Testis (tissue), 3 donors: ENCODE measurements around the gene TCF12. TPM values are rescaled to one million over a fixed set of nuclear protein-coding genes. Genes with fewer than 3 reads are reported as not detected.

Experiments
- DNase-seq: peaks from one replicate; pipeline ENCODE4 v3.0.0-alpha.2; 2019
- H3K27ac ChIP-seq, 2 donors: fragments of 200-600 bp; sonication (generic); one replicate each; pipeline ENCODE4 v1.5.1; 2019
- H3K27me3 ChIP-seq: fragments of 200-600 bp; sonication (generic); one replicate; pipeline ENCODE4 v1.5.1; 2019
- H3K36me3 ChIP-seq: fragments of 200-600 bp; sonication (generic); one replicate; pipeline ENCODE4 v1.5.1; 2017; ENCODE audit warnings: low read depth; ENCODE audit errors: missing control alignments
- H3K4me1 ChIP-seq: fragments of 200-600 bp; sonication (generic); one replicate; pipeline ENCODE4 v1.5.1; 2019
- H3K4me3 ChIP-seq, 2 donors: fragments of 200-600 bp; sonication (generic); one replicate each; pipeline ENCODE4 v1.5.1; 2017 to 2019
- H3K9me3 ChIP-seq: fragments of 200-600 bp; sonication (generic); one replicate; pipeline ENCODE4 v1.5.1; 2017
- CTCF ChIP-seq, 3 experiments: fragments of 450-650 bp in 2 of 3; fragments of 200-600 bp in 1 of 3; sonication (generic) in 1 of 3; IDR thresholded peaks; one replicate each; pipeline ENCODE4 v1.5.1; 2016 to 2019; ENCODE audit warnings: antibody characterized with exemption in 3 of 3, mild to moderate bottlenecking in 2 of 3, moderate library complexity in 1 of 3
- POLR2A ChIP-seq: fragments of 450-650 bp; IDR thresholded peaks from one replicate; pipeline ENCODE4 v1.6.1; 2017; ENCODE audit warnings: antibody characterized with exemption, mild to moderate bottlenecking, moderate library complexity
- WGBS, 2 donors: methylation state at CpG; one replicate each; pipeline ENCODE4 v1.1.5; 2018; 5-methylcytosine and 5-hydroxymethylcytosine counted together
- intact Hi-C: fragments of 100-400 bp; cut with DNase I; formaldehyde crosslinking; loops from one replicate; pipeline ENCODE4 v1.15.1; 2023; ENCODE audit warnings: low total_unique reads
- polyA plus RNA-seq: library from polyadenylated mRNA; stranded (reverse); fragments of 350-450 nt; fragmentation: Illumina TruSeq; extraction: RNeasy Lipid Tissue Mini Kit (QIAGEN cat#74804); gene quantifications from one replicate; pipeline ENCODE4 v1.2.3, GENCODE V29; 2014; ENCODE audit warnings: low read depth, low replicate concordance; ENCODE audit not compliant: insufficient read depth
- total RNA-seq, 2 donors: library from RNA; depleted of rRNA; stranded (reverse); fragments of >200 nt; gene quantifications; one replicate each; pipeline ENCODE4 v1.2.3, GENCODE V29; 2016

Gene TCF12
- total and polyA plus RNA-seq, 3 donors from 2014 or later, result 51.8 to 152 (median 146) TPM

GRCh38 chr15:57038496-57038895, 120.1 kb downstream of the TCF12 start:
- Histone ChIP-seq H3K4me3 (no peak overlapping the region), H3K36me3 (no peaks in the 10 kb centered on the region), H3K27me3 (no peaks in the 10 kb centered on the region), H3K9me3 (no peaks in the 10 kb centered on the region), H3K27ac (no peak overlapping the region), H3K4me1 (no peaks in the 10 kb centered on the region)
- intact Hi-C loops, result no loop called here
- no peak for TF ChIP-seq CTCF (IDR thresholded peaks at IDR 0.05)
- no peak for TF ChIP-seq POLR2A
- WGBS, 2 donors, result 89 to 90% methylated on average over 5 of the region's 5 CpGs
- no peak for DNase-seq

- Histone ChIP-seq H3K27ac (no peak overlapping the region), H3K4me3 (no peak overlapping the region), H3K4me1 (no peaks in the 10 kb centered on the region), H3K27me3 (no peaks in the 10 kb centered on the region), H3K36me3 (no peaks in the 10 kb centered on the region), H3K9me3 (no peaks in the 10 kb centered on the region)
- intact Hi-C loops, result no loop called here
- no peak for TF ChIP-seq CTCF (IDR thresholded peaks at IDR 0.05)
- TF ChIP-seq POLR2A, result no peak
- no peak for DNase-seq
Measured at GRCh38 chr15:57041416-57041815, 123.0 kb downstream of the TCF12 start.

- H3K27ac ChIP-seq, result no peak overlapping the region
- DNase-seq, result no peak
Measured at GRCh38 chr15:57044072-57044702, 125.7 kb downstream of the TCF12 start.

GRCh38 chr15:57044970-57045369, 126.5 kb downstream of the TCF12 start:
- WGBS, 2 donors, result 63 to 81% methylated on average over 4 of the region's 4 CpGs
- Histone ChIP-seq H3K4me1 (no peaks in the 10 kb centered on the region), H3K27me3 (no peaks in the 10 kb centered on the region), H3K27ac (no peak overlapping the region), H3K36me3 (no peaks in the 10 kb centered on the region), H3K9me3 (no peaks in the 10 kb centered on the region), H3K4me3 (no peak overlapping the region)
- TF ChIP-seq CTCF (IDR thresholded peaks at IDR 0.05) (no peak), POLR2A (no peak)
- DNase-seq, result no peak
- intact Hi-C loops, result no loop called here

More at GRCh38 chr15:57044072-57044702, 125.7 kb downstream of the TCF12 start:
- TF ChIP-seq CTCF (IDR thresholded peaks at IDR 0.05), result no peak
- no peak for TF ChIP-seq POLR2A
- H3K36me3 ChIP-seq, result no peaks in the 10 kb centered on the region
- H3K9me3 ChIP-seq, result no peaks in the 10 kb centered on the region
- H3K27me3 ChIP-seq, result no peaks in the 10 kb centered on the region
- intact Hi-C loops, result no loop called here
- no peak overlapping the region for H3K4me3 ChIP-seq
- 68 to 71% methylated on average over 5 of the region's 5 CpGs for WGBS, 2 donors
- H3K4me1 ChIP-seq, result no peaks in the 10 kb centered on the region

GRCh38 chr15:57045741-57046382, 127.4 kb downstream of the TCF12 start:
- Histone ChIP-seq H3K27me3 (no peaks in the 10 kb centered on the region), H3K4me1 (no peaks in the 10 kb centered on the region), H3K36me3 (no peaks in the 10 kb centered on the region), H3K9me3 (no peaks in the 10 kb centered on the region), H3K27ac (no peak overlapping the region), H3K4me3 (no peak overlapping the region)
- TF ChIP-seq CTCF (IDR thresholded peaks at IDR 0.05) (no peak), POLR2A (no peak)
- no peak for DNase-seq
- 78 to 90% methylated on average over 5 of the region's 5 CpGs for WGBS, 2 donors
- intact Hi-C loops, result no loop called here
